GM12891 (cell line): Measurements from ENCODE around the gene ROBO2.

Experiments used
- DNase-seq: peaks from one replicate; pipeline ENCODE4 v3.0.0; 2011; ENCODE audit warnings: low spot score; ENCODE audit not compliant: insufficient read length
- FAIRE-seq: peaks from 2 replicates; lab custom pipeline; 2011; peaks lifted over from hg19 to GRCh38; lab: Jason Lieb, UNC
- PAX5 ChIP-seq: IDR thresholded peaks from 2 replicates; pipeline ENCODE4 v1.6.1; 2011; ENCODE audit warnings: low read length, moderate library complexity, mild to moderate bottlenecking; ENCODE audit not compliant: insufficient read depth, severe bottlenecking
- POLR2A ChIP-seq: IDR thresholded peaks from 2 replicates; pipeline ENCODE4 v1.6.1; 2011; ENCODE audit warnings: low read depth, low read length, control low read depth
- POLR2AphosphoS5 ChIP-seq: IDR thresholded peaks from 2 replicates; pipeline ENCODE4 v1.6.1; 2011; ENCODE audit warnings: low read depth, low read length, control low read depth
- POU2F2 ChIP-seq: IDR thresholded peaks from 2 replicates; pipeline ENCODE4 v1.6.1; 2011; ENCODE audit warnings: low read depth, mild to moderate bottlenecking, control low read depth, low read length, moderate library complexity
- SPI1 ChIP-seq: IDR thresholded peaks from 2 replicates; pipeline ENCODE4 v1.6.1; 2011; ENCODE audit warnings: low read depth, low read length, control low read depth
- TAF1 ChIP-seq: IDR thresholded peaks from 2 replicates; pipeline ENCODE4 v1.6.1; 2011; ENCODE audit warnings: low read depth, low read length, control low read depth

Gene ROBO2

DNA sequence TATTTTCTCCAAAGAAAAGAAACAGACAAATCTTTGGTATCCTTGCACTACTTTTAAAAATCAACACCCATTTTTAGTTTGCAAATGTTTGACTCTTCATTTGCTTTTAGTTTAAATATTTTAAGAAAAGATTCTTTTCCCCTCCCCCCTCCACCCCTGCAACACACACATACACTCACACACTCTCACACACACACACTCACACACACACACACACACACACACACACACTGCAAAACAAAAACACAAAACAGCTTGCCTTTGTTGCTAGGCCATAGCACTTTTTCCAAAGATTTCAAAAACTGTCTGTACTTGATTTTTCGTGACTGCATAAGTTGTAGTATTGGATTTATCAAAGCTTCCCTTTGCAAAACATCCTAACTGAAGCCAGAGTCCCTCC lies 26.9 kb downstream of the ROBO2 start:
- FAIRE-seq = no peak
- no peak for TF ChIP-seq SPI1
- no peak for TF ChIP-seq PAX5
- TF ChIP-seq TAF1 = no peak
- TF ChIP-seq POLR2AphosphoS5 = no peak
- no peak for TF ChIP-seq POLR2A
- TF ChIP-seq POU2F2 = no peak
- no peak for DNase-seq

DNA sequence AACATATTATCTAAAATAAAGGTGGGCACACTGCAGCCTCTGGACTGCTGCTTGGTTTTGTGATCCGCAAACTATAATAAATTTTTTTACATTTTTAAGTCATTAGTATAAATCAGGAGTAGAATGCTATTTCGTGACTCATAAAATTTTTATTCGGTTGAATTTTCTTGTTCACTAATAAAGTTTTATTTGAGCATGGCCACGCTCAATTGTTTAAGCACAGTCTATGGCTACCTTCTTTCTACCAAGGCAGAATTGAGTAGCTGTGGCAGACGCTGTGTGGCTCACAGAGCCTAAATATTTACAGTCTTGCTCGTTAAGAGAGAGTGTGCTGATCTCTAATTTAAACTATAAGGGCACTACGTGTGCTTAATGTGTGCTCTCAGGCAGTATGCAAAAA lies 28.9 kb downstream of the ROBO2 start:
- FAIRE-seq = no peak
- TF ChIP-seq POU2F2 = no peak
- TF ChIP-seq PAX5 = no peak
- no peak for TF ChIP-seq POLR2AphosphoS5
- no peak for TF ChIP-seq SPI1
- TF ChIP-seq TAF1 = no peak
- no peak for TF ChIP-seq POLR2A
- DNase-seq = no peak

DNA sequence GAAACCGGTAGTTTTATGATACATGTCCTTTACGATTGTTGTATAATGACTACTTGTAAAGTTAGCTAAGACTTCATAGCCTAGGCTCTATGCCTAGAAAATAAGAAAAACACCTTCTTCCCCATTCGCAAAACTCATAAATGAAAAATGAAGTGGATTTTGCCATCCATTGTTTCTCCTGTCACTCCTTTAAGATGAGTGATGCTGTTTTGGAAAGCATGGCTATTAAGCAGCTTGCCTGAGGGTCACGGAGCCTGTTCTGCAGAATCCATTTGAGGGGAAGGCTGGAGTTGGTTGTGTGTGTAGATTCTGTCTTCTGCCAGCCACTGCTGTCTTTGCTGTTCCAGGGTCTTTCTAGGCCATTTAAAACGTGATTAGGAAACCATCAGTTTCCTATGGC lies 31.5 kb downstream of the ROBO2 start:
- FAIRE-seq = no peak
- no peak for TF ChIP-seq PAX5
- TF ChIP-seq TAF1 = no peak
- TF ChIP-seq SPI1 = no peak
- TF ChIP-seq POLR2AphosphoS5 = no peak
- no peak for TF ChIP-seq POU2F2
- TF ChIP-seq POLR2A = no peak
- no peak for DNase-seq

DNA sequence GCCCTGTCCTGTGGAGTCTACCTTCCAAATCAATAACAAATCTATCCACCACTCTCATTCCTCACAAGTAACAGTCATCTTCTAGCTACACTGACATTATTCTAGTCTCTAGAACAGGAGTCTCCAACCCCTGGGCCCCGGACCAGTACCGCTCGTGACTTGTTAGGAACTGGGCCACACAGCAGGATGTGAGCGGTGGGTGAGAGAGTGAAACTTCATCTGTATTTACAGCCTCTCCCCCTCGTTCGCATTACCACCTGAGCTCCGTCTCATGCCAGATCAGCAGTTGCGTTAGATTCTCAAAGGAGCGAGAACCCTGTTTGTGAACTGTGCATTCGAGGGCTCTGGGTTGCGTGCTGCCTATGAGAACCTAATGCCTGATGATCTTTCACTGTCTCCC lies 31.9 kb downstream of the ROBO2 start:
- TF ChIP-seq TAF1 = no peak
- no peak for TF ChIP-seq POU2F2
- no peak for TF ChIP-seq POLR2A
- no peak for TF ChIP-seq PAX5
- DNase-seq (no peak), FAIRE-seq (no peak)

DNA sequence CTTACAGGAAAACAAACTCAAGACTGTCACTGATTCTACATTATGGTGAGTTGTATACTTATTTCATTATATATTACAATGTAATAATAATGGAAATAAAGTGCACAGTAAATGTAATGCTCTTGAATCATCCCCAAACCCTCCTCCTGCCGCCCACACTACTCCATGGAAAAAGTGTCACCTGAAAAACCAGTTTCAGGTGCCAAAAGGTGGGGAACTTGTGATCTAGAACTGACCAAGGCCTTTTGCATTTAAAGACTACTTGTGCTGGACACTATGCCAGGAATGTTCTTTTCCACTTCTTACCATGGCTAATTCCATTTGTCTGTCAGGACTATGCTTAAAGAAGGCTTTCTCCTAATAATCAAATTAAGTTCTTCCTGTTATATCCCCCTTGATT lies 32.3 kb downstream of the ROBO2 start:
- no peak for FAIRE-seq
- DNase-seq = no peak
- TF ChIP-seq SPI1 (no peak), POLR2AphosphoS5 (no peak), PAX5 (no peak), TAF1 (no peak), POU2F2 (no peak), POLR2A (no peak)

DNA sequence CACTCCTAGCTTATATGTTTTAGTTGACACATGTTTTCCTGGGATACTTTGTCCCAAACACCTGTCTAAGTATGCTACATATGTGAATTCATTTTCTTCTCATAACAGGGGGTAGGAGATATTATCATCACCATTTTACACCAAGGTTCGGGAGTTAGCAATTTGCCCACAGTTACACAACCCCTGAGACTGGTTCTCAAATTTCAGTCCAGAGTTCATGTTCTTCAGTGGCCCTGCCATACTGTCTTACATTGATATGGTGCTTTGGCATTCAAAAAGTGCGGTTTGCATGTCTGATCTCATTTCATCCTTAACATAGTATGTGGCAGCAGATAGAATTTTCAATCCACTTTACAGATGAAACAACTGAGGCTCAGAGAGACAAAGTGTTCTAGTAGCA lies 38.4 kb downstream of the ROBO2 start:
- FAIRE-seq = no peak

DNA sequence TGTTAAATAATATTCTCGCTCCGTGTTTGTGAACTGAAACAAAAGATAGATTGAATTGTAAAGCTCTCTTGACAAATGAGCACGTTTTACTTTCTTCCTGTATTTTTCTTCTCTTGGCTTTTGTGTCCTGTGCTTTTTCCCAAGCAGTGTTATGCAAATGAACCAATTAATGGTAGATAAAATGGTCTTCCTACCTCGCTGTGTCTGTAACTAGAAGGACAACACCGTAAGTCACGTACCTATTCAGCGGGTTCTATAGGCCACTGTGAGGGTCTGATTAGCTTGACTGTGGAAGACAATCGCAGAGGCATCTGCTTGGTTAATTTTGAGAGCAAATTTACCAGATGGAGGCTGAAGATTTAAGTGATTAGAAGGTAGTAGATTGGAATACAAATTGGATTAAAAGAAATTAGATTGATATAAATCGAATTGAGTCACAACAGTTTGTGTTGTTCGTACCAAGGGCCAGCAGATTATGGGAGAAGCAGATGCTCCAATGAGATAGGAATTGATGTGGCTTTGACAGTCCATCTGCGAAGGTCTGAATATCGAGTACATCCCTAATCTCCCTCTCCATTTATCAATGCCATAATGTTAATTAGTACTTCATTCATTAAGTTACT lies 40.2 kb downstream of the ROBO2 start:
- TF ChIP-seq SPI1 (no peak), POLR2A (no peak)
- FAIRE-seq (no peak), DNase-seq (no peak)

More for the DNA sequence above, 38.4 kb downstream of the ROBO2 start:
- TF ChIP-seq POLR2AphosphoS5 (no peak), SPI1 (no peak)
- DNase-seq = no peak

DNA sequence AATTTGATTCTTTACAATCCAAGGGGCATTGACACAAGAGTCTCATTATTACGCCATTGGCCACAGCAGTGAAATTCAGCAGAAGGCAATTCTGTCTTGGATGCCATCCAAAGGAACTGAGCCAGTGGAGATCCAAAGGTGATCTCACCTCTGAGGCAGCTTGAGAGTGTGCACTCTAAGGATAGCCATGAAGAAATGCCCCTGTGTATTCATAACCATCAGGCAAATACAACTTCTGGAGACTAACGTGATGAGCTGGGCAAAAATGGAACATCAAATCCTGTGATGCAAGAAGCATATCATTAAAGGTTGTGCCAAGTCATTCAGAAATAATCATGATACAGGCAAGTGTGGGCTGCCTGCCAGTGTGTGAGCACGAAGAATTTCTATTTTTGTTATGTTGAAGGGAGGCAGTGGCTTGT lies 41.4 kb downstream of the ROBO2 start:
- DNase-seq = no peak
- TF ChIP-seq SPI1 = no peak
- no peak for TF ChIP-seq POLR2A
- no peak for TF ChIP-seq PAX5
- no peak for TF ChIP-seq POLR2AphosphoS5
- no peak for TF ChIP-seq POU2F2
- no peak for TF ChIP-seq TAF1

DNA sequence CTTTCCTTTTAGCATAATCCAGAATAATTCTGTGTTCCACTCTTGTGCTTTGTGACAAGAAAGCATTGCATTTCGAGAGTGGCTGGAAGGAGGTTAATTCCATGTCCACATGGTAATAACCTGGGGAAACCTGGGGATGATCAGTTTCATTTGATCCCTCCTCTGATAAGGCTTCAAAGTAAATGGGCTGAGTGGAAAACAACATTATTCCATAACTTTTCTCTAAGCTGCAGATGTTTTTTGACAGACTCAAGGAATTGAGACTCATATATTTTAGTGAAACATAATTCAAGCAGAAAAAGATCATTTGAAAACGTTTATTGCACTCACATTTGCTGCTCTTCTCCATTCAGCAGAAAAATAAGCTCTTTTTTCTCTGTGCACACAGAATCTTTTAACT lies 44.6 kb downstream of the ROBO2 start:
- DNase-seq (no peak), FAIRE-seq (no peak)
- TF ChIP-seq PAX5 (no peak), POLR2AphosphoS5 (no peak), POLR2A (no peak), SPI1 (no peak), POU2F2 (no peak), TAF1 (no peak)

More for the DNA sequence above, 41.4 kb downstream of the ROBO2 start:
- FAIRE-seq = no peak

DNA sequence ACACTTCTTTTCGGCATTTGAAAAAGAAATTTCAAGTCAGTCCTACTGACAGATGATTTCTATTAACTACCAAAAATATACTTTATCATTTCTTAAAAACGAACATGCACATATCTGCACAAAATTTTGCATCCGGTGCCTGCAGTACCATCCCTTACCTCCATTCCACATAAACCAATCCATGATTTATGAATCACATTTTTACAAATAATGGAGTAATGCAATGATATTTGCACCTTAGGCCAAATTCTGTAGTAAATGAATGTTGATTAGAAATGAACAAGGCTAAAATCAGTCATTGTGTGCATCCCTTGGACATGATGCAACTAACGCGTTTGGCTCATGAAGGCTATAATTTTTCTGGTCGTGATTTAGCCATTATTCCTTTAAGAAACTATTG lies 46.5 kb downstream of the ROBO2 start:
- FAIRE-seq (no peak), DNase-seq (no peak)
- TF ChIP-seq PAX5 = no peak
- TF ChIP-seq TAF1 = no peak
- TF ChIP-seq POU2F2 = no peak
- TF ChIP-seq SPI1 = no peak
- TF ChIP-seq POLR2AphosphoS5 = no peak
- TF ChIP-seq POLR2A = no peak
